Right cardiac atrium (tissue), 5 donors: ENCODE measurements around the gene NFATC2. TPM values are rescaled to one million over a fixed set of nuclear protein-coding genes. Genes with fewer than 3 reads are reported as not detected.

Experiments
- ATAC-seq, 2 donors: fragments of 200-7000 bp; cut with Tn5 transposase; one replicate each; pipeline versions ENCODE4 v1.8.0 to v1.9.1; 2020; ENCODE audit warnings: moderate library complexity in 2 of 2, mild to moderate bottlenecking in 1 of 2
- DNase-seq, 3 donors: peaks; one replicate each; pipeline ENCODE4 v3.0.0-alpha.2; 2020
- H3K27ac ChIP-seq: one replicate; pipeline ENCODE4 v1.5.1; 2013; ENCODE audit warnings: mild to moderate bottlenecking, low read length, control low read depth, moderate library complexity
- H3K27me3 ChIP-seq: one replicate; pipeline ENCODE4 v1.6.1; 2013; ENCODE audit not compliant: control insufficient read depth, insufficient read depth
- H3K4me1 ChIP-seq: one replicate; pipeline ENCODE4 v1.6.1; 2013; ENCODE audit warnings: low read length; ENCODE audit not compliant: control insufficient read depth, insufficient read depth
- H3K4me3 ChIP-seq: one replicate; pipeline ENCODE4 v1.5.1; 2013; ENCODE audit warnings: low read length, control low read depth
- H3K9me3 ChIP-seq: one replicate; pipeline ENCODE4 v1.6.1; 2013; ENCODE audit warnings: low read length; ENCODE audit not compliant: control insufficient read depth
- WGBS: extraction: QIAGEN DNeasy Blood & Tissue Kit; methylation state at CpG from one replicate; pipeline ENCODE4 v1.1.7; 2013; 5-methylcytosine and 5-hydroxymethylcytosine counted together
- intact Hi-C, 4 donors: fragments of 100-400 bp; cut with DNase I; formaldehyde crosslinking; loops; one replicate each; pipeline versions ENCODE4 v1.11.0 to v1.14.0; 2022 to 2023
- long read RNA-seq, 4 donors: library from polyadenylated mRNA; unstranded; transcript quantifications; one replicate each; pipeline ENCODE4 v2.0.0, GENCODE V29; 2020 to 2021
- polyA plus RNA-seq: library from polyadenylated mRNA; stranded (reverse); fragments of 200-250 nt; gene quantifications from one replicate; pipeline ENCODE4 v1.2.3, GENCODE V29; 2013
- total RNA-seq, 4 donors: library from RNA; stranded (reverse); fragmentation: NEBNext Ultra II Directional; extraction: Animal tissue kit (Norgen Biotek cat#: 25700); gene quantifications; one replicate each; pipeline ENCODE4 v1.2.1, GENCODE V29; 2021
- donor health status: healthy with polysubstance abuse.
- donor health status: DM: no; HTN: yes; CAD: no.
- donor health status: DM: no; HTN: no; CAD: no.
- donor health status: DM: no; HTN: yes; CAD: no; lungs with severe emphysema.
- donor health status: DM: yes; HTN: yes; CAD: no.

NFATC2 gene
- 10 to 100 TPM in 1 of 4 donors, 1 to 10 TPM in 3; 6.8 to 13.3 (median 8.3) TPM for total RNA-seq
- polyA plus RNA-seq: 2.8 TPM
- long read RNA-seq, donor 1, partial matches to known transcripts: 3 of 9 reads
- long read RNA-seq, donor 1, other reads (novel, unspliced or antisense): 6 of 9 reads
- long read RNA-seq, donor 2, full-length matches to known transcripts: 2 of 6 reads
- long read RNA-seq, donor 2, partial matches to known transcripts: 2 of 6 reads
- long read RNA-seq, donor 2, other reads (novel, unspliced or antisense): 2 of 6 reads
- long read RNA-seq, donor 3, partial matches to known transcripts: 12 of 16 reads
- long read RNA-seq, donor 3, other reads (novel, unspliced or antisense): 4 of 16 reads
- long read RNA-seq, donor 4, partial matches to known transcripts: 2 of 3 reads
- long read RNA-seq, donor 4, other reads (novel, unspliced or antisense): 1 of 3 reads

DNA sequence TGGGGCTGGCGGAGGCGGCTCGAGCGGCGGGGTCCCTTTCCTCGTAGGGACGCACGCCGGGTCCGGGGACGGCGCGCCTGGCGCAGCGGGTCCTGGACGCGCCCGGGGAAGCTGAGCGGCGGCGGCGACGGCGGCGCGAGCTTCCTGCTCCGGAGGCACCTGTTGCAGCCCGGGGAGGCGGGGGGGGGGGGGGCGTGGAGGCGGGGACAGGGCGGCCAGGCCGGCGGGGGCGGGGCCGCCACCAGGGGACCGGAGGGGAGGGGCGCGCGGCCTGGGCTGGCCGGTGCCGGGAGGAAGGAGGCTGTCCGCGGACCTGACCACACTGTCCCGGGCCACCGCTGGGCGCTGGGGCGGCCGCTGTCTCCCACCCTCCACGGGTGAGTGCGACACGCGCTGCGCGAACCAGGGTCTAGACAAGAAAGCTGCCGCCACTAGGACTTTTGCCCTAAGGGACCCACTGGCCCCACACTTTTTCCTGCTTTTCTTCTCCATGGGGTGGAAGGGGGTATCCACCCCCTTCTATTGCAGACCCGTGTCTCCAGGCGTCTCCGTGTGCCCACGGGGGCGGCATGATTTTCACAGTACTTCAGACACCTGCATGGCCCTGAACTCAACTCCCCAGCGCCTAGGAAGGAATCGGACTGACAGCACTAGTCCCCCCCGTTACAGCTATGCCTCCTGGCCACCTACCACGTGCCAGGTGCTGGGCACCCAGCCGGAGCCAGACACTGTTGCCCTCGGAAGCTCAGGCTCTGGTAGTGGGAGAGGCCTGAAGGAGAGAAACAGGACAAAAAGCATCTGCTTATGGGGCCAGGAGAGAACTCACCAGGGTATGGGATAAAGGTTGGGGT lies at the start of gene NFATC2:
NFATC2 (minus strand) TSS at position 149 of the 851 bp plus-strand sequence. CDS start 220 bp downstream, outside the sequence.
- Histone ChIP-seq H3K27me3 (no peaks in the 10 kb centered on the region), H3K27ac (peak within 1 kb of the TSS; percentile 83), H3K9me3 (no peaks in the 10 kb centered on the region), H3K4me1 (peaks cover 3% of the 10 kb centered on the region), H3K4me3 (peak within 1 kb of the TSS; percentile 36)
- ATAC-seq (peak; percentile 59 to 76), DNase-seq (peak; percentile 41 to 86 (median 84))
- 4% methylated on average over 65 of the region's 67 CpGs for WGBS
- intact Hi-C loops: no loop called here

DNA sequence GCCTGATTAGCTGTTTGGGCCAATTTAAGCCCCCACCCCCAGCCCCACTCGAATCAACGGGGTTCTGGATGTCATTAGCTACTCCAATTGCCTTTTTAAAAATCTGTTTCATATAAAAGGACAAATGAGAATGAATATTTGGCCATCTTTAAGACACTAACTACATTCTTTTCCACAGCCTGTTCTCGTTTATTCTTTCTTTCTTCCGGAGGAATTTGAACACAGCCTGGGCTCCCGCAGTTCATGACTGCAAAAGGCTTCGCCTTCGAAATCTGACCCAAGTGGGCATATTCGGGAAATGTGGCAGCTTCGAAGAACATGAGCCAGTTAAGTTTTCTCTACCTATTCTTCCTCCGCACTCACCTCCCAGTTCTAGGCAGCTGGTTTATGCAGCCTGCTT lies 49.4 kb upstream of the NFATC2 start:
- no peak overlapping the region for H3K27ac ChIP-seq
- H3K9me3 ChIP-seq: no peaks in the 10 kb centered on the region
- DNase-seq: no peak
- H3K4me3 ChIP-seq: no peak overlapping the region
- WGBS: 88% methylated on average over 10 of the region's 10 CpGs
- intact Hi-C loops: no loop called here
- ATAC-seq: no peak
- H3K4me1 ChIP-seq: no peaks in the 10 kb centered on the region
- no peaks in the 10 kb centered on the region for H3K27me3 ChIP-seq

DNA sequence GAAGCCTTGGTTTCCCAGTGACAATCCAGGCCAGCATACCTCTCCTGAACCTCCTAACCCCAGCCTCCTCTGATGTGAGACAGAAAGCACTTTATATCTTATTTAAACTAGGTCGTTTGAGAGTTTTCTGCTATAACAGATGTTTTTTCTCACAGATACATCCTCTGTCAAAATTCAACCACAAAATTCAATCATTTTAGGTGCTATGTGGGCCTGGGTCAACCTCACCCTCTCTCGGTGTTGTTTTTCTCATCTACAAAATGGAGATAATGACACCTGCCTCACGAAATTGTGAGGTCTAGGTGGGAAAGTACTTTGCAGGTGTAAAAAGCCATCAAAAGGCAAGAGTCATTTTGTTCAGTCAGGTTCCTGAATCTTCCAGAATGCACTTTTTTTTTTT lies 46.2 kb upstream of the NFATC2 start:
- intact Hi-C loops: no loop called here

DNA sequence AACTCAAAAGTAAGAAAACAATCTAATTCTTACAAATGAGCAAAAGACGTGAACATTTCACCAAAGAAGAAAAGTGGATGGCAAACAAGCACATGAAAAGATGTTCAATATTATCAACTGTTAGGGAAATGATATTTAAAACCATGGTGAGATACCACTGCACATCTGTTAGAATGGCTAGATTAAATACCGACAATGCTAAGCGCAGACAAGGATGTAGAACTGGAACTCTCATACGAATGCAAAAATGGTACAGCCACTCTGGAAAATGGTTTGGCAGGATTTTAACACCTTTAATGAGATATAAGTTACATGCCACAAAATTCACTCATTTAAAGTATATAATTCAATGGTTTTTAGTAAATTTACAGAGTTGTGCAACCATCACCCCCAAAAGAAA lies 44.6 kb upstream of the NFATC2 start:
- ATAC-seq: no peak
- Histone ChIP-seq H3K4me3 (no peak overlapping the region), H3K4me1 (no peaks in the 10 kb centered on the region), H3K9me3 (no peaks in the 10 kb centered on the region), H3K27ac (no peak overlapping the region), H3K27me3 (no peaks in the 10 kb centered on the region)
- WGBS: 97% methylated on average over 4 of the region's 4 CpGs
- intact Hi-C loops: no loop called here
- no peak for DNase-seq

More for the DNA sequence above, 46.2 kb upstream of the NFATC2 start:
- Histone ChIP-seq H3K9me3 (no peaks in the 10 kb centered on the region), H3K4me1 (no peaks in the 10 kb centered on the region), H3K4me3 (no peak overlapping the region), H3K27ac (no peak overlapping the region), H3K27me3 (no peaks in the 10 kb centered on the region)
- DNase-seq (no peak), ATAC-seq (no peak)
- WGBS: 66% methylated on average over 3 of the region's 3 CpGs

DNA sequence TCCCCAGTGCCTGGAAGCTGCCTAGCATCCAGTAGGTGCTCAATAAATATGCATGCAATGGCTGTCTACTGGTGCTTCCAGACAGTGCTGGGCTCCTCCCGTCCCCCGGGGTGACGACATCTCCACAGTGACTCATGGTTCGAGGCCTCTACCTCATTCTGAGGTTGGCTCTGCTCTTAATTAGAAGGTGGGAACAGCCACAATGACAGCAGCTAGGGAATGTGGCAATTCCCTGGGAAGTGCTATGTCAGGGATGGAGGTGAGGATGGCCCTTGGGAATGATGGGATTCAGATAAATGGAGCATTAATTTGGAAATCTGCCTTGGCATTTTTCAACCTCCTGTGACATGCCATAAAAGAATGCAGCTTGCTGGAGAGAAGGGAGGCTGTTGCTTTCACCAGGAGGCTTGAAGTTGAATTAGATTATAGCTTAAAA lies 43.5 kb upstream of the NFATC2 start:
- ATAC-seq: no peak
- 73% methylated on average over 4 of the region's 4 CpGs for WGBS

DNA sequence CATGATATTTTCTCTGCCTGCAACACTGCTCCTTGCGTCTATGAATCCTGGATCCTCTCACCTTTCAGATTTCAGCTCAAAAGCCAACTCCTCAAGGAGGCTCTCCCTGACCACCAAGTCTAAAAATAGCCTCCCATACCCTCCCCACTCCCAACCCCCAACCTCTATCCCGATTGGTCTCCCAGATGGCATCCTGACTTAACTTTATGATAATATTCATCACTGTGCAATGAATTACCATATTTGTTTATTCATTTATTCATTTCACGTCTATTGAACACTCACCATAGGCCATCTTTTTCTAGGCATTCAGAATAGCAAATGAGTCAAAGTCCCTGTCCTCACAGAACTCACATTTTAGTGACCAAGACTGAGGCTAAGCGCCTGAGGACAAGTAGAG lies 42.6 kb upstream of the NFATC2 start:
- Histone ChIP-seq H3K9me3 (no peaks in the 10 kb centered on the region), H3K4me3 (no peak overlapping the region), H3K4me1 (no peaks in the 10 kb centered on the region), H3K27me3 (no peaks in the 10 kb centered on the region), H3K27ac (no peak overlapping the region)
- no peak for DNase-seq
- no peak for ATAC-seq
- 81% methylated on average over 4 of the region's 4 CpGs for WGBS
- intact Hi-C loops: no loop called here

More for the DNA sequence above, 43.5 kb upstream of the NFATC2 start:
- no peaks in the 10 kb centered on the region for H3K4me1 ChIP-seq
- DNase-seq: no peak
- intact Hi-C loops: no loop called here
- no peak overlapping the region for H3K4me3 ChIP-seq
- no peaks in the 10 kb centered on the region for H3K9me3 ChIP-seq
- H3K27me3 ChIP-seq: no peaks in the 10 kb centered on the region
- H3K27ac ChIP-seq: no peak overlapping the region

DNA sequence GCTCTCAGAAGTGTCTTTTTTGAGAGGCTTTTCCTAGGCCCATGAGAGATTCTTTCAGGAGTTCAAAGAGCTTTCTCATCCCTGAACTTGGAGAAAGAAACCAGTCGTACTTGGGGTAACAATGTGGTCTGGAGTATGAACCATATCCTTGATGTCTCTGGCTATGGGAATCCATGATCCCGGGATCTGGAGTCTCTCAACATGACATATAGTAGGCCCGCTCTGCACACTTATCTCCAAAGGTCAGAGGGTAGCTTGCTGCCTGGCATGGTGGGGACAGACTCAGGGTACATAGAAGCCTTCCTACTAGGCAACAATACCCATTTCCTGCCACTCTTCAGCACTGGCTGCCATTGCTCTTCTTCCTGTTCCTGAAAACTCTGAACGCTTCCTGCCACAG lies 42.2 kb upstream of the NFATC2 start:
- no peaks in the 10 kb centered on the region for H3K27me3 ChIP-seq
- DNase-seq (no peak), ATAC-seq (no peak)
- no peak overlapping the region for H3K27ac ChIP-seq
- H3K4me3 ChIP-seq: no peak overlapping the region
- intact Hi-C loops: no loop called here
- 88% methylated on average over 4 of the region's 4 CpGs for WGBS
- no peaks in the 10 kb centered on the region for H3K4me1 ChIP-seq
- H3K9me3 ChIP-seq: no peaks in the 10 kb centered on the region

DNA sequence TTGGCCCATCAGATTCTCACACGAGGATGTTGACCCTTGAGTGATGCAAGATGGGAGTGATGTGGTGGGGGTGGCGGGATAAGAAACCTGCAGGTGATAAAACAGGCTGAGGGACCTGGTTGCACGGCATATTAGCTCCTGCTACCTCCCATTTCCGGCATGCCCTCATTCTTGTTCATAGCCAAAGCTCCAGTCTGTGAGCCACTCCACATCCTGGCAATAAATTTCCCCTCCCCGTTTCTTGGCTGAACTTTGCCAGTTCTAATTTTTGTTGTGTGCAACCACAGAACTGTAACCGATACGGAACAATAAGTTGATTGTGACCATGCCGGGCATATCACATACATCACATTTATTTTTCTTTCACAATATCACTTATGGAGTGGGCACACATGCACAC lies 41.6 kb upstream of the NFATC2 start:
- WGBS: 77% methylated on average over 8 of the region's 8 CpGs
- DNase-seq: no peak
- intact Hi-C loops: no loop called here

DNA sequence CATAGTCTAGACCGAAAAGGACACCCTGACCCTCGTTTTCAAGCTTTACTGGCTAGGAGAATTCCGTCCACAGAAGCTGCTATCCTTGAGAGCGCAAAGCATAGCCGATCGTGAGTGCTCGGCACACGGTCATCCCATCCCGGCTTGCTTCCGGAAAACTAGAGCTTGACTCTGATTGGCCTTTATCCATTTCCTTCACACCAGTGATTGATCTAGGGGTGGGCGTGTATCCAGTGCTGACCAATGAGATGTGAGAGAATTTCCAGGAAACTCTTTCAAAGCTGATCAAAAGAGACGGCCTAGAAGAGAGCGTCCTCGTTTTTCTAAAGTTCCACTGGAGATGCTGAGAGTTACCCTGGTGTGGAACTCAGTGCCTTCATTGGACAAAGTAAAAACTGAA lies 41.0 kb upstream of the NFATC2 start:
- intact Hi-C loops: no loop called here
- Histone ChIP-seq H3K4me1 (no peaks in the 10 kb centered on the region), H3K4me3 (no peak overlapping the region), H3K27ac (no peak overlapping the region), H3K9me3 (no peaks in the 10 kb centered on the region), H3K27me3 (no peaks in the 10 kb centered on the region)
- WGBS: 96% methylated on average over 14 of the region's 14 CpGs
- ATAC-seq (no peak), DNase-seq (no peak)

More for the DNA sequence above, 41.6 kb upstream of the NFATC2 start:
- Histone ChIP-seq H3K27ac (no peak overlapping the region), H3K9me3 (no peaks in the 10 kb centered on the region), H3K4me1 (no peaks in the 10 kb centered on the region), H3K4me3 (no peak overlapping the region), H3K27me3 (no peaks in the 10 kb centered on the region)
- ATAC-seq: no peak

DNA sequence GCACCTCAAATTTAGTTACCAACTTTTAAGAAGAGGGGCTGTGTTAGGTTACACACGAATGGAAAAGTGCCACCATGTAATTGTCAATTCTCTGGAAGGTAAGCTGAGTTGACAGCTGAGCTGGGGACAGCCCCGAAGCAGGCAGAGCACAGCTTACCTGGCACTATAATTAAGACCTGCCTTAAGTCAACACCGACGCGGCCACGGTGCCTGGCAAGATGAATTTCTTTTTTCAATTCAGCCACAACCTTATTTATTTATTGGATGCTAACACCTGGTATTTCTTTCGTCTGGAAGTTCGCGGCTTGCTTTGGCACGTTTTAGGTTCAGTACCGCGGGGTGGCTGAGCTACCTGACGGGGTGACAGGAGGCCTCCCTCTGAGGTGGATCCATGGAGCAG lies 40.6 kb upstream of the NFATC2 start:
- H3K27me3 ChIP-seq: no peaks in the 10 kb centered on the region
- WGBS: 95% methylated on average over 13 of the region's 13 CpGs
- H3K4me3 ChIP-seq: no peak overlapping the region
- no peak for DNase-seq
- no peaks in the 10 kb centered on the region for H3K9me3 ChIP-seq
- H3K4me1 ChIP-seq: no peaks in the 10 kb centered on the region
- H3K27ac ChIP-seq: no peak overlapping the region
- intact Hi-C loops: no loop called here
- ATAC-seq: no peak

DNA sequence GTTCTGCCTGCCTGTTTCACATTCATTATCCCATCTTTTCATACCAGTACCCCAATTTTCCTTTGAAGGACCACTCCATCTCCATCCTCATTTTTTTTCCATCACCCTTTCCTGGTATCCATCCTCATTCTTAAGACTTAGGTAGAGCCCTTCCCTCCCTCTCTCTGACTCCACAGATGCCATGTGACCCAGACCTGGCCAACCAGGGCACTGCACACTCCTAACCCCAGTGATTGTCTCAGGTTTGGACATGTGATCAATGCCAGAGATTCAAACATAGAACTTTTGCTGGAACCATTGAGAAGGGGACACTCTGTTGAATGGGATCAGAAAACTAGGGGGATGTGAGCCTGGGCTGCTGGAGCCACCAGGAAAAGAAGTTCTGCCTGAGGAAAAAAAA lies 39.1 kb upstream of the NFATC2 start:
- Histone ChIP-seq H3K9me3 (no peaks in the 10 kb centered on the region), H3K4me3 (no peak overlapping the region), H3K27ac (no peak overlapping the region), H3K4me1 (no peaks in the 10 kb centered on the region), H3K27me3 (no peaks in the 10 kb centered on the region)
- intact Hi-C loops: no loop called here
- no peak for DNase-seq
- ATAC-seq: no peak
